ENCODE results near the gene CYP2D6.

- TF ChIP-seq, protein P1, sequence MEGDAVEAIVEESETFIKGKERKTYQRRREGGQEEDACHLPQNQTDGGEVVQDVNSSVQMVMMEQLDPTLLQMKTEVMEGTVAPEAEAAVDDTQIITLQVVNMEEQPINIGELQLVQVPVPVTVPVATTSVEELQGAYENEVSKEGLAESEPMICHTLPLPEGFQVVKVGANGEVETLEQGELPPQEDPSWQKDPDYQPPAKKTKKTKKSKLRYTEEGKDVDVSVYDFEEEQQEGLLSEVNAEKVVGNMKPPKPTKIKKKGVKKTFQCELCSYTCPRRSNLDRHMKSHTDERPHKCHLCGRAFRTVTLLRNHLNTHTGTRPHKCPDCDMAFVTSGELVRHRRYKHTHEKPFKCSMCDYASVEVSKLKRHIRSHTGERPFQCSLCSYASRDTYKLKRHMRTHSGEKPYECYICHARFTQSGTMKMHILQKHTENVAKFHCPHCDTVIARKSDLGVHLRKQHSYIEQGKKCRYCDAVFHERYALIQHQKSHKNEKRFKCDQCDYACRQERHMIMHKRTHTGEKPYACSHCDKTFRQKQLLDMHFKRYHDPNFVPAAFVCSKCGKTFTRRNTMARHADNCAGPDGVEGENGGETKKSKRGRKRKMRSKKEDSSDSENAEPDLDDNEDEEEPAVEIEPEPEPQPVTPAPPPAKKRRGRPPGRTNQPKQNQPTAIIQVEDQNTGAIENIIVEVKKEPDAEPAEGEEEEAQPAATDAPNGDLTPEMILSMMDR (IDR thresholded peaks at IDR 0.05; ENCODE audit: borderline replicate concordance, extremely low read depth, low read length, poor library complexity, severe bottlenecking) = no peak
- no peak for TF ChIP-seq EZH2 (IDR thresholded peaks at IDR 0.05; ENCODE audit: borderline replicate concordance, low read depth, low read length, severe bottlenecking)
Observed at GRCh38 chr22:42173183-42173926, 42.7 kb upstream of the CYP2D6 start.
